HG03045 (cell line): ENCODE measurements around the gene SPOP.
"Not testable (repeated sequence)": the region's sequence is repeated elsewhere in the genome, so short reads cannot be mapped to it uniquely, and the experiment has no call there.

ENCODE experiments used
- ATAC-seq: cut with Tn5 transposase; IDR thresholded peaks from one replicate; pipeline ENCODE4 v1.9.1; 2021; ENCODE audit warnings: mild to moderate bottlenecking, moderate library complexity; ENCODE audit not compliant: unreplicated experiment

Gene SPOP

GRCh38 chr17:49554694-49555494 is 123.0 kb downstream of the SPOP start:
- ATAC-seq: no peak

GRCh38 chr17:49553676-49554335 is 124.1 kb downstream of the SPOP start:
- no peak for ATAC-seq

DNA sequence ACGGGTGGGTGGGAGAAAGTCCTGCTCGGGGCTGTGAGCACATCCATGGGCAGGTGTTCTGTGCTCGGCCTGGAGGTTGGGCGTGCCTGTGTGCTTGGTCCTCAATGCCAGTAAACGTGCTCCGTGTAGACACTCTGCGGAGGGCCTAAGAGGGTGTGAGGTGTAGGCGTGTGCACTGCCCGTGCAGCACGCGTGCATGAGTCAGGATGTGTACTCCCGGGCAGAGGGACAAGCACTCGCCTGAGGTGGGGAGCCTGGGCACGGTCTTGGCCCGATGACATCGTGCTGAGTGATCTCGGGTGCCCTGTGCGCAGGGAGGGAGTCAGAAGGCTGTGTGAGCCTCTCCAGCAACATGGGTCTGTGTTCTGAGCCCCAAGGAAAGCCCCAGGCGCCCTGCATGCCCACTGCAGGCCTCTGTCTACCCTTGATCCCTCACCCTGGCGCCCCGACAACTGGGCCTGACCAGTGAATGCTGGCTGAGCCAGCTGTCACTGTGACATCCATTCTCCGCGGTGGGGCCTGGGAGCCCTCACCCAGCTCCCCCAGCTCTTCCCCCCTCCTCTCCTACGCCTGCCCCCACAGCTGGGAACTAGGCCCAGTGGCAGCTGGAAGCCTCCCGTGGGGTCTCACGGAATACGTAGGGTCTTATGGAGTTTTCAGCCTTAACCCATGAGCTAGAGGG is 125.7 kb downstream of the SPOP start:
- ATAC-seq: no peak

- ATAC-seq: no peak
Measured at GRCh38 chr17:49551221-49552069, 126.5 kb downstream of the SPOP start.

- ATAC-seq: not testable (repeated sequence)
Measured at GRCh38 chr17:49550764-49551163, 127.1 kb downstream of the SPOP start.

DNA sequence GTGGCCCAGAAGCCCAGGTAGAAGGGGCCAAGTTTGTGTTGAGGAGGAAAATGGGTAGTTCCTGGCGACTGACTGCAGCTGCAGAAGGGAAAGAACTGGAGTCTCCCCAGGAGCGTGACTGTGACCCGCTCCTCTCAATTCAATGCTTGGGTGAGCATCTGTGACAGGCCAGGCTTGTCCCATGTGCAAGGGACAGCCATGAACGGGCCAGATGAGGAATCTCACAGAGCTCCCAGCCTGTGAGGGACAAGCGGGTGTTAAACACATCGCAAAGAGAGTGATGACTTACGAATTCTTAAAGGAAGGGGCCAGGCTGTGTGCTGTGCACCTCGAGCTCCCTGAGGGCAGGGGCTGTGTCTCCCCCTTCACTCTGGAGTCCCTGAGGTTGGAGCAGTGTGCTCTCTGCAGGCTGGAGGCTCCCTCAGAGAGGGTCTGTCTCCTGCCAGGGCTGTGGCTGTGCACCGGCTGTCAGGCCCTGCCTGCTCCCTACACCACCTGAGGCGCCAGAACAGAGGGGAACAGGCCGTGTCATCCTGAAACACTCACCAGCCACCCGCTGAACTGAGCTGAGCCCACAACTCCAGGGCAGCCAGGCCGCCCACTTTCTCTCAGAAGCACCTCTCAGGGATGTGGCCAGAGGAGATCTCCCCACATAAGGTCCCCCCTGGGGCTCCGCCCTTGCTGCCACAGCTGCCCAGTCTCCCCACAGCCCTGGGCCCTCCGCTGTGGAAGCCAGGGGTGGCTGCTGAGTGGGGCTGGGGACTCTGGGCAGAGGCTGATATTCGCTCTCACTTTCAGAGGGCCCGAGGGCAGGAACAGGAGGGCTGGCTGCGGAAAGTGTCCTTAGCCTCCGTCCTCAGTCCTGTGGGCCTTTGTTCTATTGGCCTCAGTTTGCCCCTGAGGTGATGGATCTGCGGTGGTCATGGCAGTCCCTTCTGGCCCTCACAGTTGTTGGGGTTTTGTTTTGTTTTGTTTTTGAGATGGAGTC is 127.9 kb downstream of the SPOP start:
- ATAC-seq: no peak

DNA sequence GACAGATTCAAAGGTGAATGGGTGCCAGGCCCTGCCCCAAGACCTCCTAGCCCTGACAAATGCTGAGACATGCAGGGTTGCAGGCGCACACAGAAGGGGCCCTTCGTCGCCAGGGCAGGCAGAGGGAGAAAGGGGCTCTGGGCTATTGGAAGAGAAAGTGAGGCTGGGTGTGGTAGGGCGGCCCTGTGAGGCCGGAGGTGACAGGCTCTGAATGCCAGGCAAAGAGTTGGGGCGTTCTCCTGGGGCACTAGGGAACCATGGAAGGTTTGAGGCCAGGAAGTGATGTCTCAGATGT is 128.6 kb downstream of the SPOP start:
- ATAC-seq: no peak
